ENCODE results near the gene HDAC4.

DNA sequence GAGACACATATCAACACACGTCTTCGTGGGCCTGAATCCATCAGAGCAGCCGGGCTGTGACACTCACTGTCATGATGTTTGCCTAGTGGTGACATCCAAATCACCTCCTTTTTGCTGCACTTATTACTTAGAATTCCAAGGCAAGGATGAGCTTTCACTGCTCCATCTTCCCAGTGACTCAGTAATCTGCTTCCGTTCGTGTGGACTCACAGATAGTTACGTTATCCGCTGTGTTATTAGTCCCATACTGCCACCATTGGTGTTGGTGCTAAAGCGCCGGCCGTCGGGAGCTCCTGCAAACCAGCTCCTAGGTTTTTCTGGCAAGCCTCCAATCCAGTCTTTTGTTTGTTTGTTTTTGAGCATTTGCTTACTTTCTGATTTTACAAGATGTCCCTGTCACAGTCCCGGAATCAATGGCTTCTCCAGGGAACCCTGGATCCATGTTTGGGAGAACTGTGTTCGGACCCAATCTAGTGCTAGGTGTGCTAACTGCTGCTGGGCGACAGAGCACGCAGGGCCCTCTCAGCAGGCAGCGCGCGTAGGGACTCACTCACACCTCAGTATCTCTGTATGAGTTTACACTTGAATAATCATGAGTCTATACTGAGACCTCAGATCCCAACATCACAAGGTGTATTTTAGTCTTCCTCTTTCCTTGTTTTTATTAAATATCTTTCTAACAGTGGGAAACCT lies 42.6 kb downstream of the HDAC4 start:
- TF ChIP-seq, protein P1, sequence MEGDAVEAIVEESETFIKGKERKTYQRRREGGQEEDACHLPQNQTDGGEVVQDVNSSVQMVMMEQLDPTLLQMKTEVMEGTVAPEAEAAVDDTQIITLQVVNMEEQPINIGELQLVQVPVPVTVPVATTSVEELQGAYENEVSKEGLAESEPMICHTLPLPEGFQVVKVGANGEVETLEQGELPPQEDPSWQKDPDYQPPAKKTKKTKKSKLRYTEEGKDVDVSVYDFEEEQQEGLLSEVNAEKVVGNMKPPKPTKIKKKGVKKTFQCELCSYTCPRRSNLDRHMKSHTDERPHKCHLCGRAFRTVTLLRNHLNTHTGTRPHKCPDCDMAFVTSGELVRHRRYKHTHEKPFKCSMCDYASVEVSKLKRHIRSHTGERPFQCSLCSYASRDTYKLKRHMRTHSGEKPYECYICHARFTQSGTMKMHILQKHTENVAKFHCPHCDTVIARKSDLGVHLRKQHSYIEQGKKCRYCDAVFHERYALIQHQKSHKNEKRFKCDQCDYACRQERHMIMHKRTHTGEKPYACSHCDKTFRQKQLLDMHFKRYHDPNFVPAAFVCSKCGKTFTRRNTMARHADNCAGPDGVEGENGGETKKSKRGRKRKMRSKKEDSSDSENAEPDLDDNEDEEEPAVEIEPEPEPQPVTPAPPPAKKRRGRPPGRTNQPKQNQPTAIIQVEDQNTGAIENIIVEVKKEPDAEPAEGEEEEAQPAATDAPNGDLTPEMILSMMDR (IDR thresholded peaks at IDR 0.05; ENCODE audit: insufficient read depth, low read length, poor library complexity, severe bottlenecking) = no peak
- TF ChIP-seq EZH2phosphoT487 (conservative IDR thresholded peaks at IDR 0.05; ENCODE audit: low read length) = no peak
